ENCODE data around the gene PRSS48.

PRSS48 gene

DNA sequence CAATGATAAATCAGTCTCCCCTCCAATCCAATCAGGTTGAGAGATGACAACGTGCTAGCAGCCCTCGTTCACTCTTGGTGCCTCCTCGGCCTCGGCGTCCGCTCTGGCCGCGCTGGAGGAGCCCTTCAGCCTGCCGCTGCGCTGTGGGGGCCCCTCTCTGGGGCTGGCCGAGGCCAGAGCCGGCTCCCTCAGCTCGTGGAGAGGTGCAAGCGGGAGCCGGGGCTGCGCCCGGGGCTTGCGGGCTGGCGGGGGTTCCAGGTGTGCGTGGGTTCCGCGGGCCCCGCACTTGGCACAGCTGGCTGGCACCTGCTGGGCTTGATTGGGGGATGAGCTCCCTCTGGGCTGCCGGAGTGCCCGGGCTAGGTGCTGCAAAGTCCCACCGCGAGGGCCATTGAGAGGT lies 40.9 kb upstream of the PRSS48 start:
- Histone ChIP-seq H3K9ac (ENCODE audit: low read length) (no peak overlapping the region), H4K20me1 (ENCODE audit: insufficient read depth, low read length) (no peaks in the 10 kb centered on the region), H3K27me3 (replicated peaks; ENCODE audit: insufficient read depth, low read length) (no peaks in the 10 kb centered on the region), H3F3A (ENCODE audit: insufficient read depth, low read length) (no peaks in the 10 kb centered on the region), H2AFZ (ENCODE audit: low read length) (no peak overlapping the region), H3K4me2 (ENCODE audit: low read depth, low read length) (no peak overlapping the region), H3K4me3 (ENCODE audit: low read length) (no peak overlapping the region), H3K36me3 (replicated peaks; ENCODE audit: insufficient read depth, low read length) (no peaks in the 10 kb centered on the region), H3K9me2 (replicated peaks; ENCODE audit: insufficient read depth, low read length) (no peaks in the 10 kb centered on the region), H3K79me2 (ENCODE audit: low read length) (no peaks in the 10 kb centered on the region), H3K4me1 (ENCODE audit: low read length) (no peaks in the 10 kb centered on the region), H3K9me3 (replicated peaks; ENCODE audit: insufficient read depth, low read length) (no peaks in the 10 kb centered on the region), H3K27ac (ENCODE audit: low read length) (no peak overlapping the region)
- DNase-seq, result no peak
- TF ChIP-seq EZH2phosphoT487 (IDR thresholded peaks at IDR 0.05; ENCODE audit: low read length) (no peak), EZH2 (optimal IDR thresholded peaks at IDR 0.05; ENCODE audit: low read depth, low read length) (no peak)
- TF ChIP-seq, protein P1, sequence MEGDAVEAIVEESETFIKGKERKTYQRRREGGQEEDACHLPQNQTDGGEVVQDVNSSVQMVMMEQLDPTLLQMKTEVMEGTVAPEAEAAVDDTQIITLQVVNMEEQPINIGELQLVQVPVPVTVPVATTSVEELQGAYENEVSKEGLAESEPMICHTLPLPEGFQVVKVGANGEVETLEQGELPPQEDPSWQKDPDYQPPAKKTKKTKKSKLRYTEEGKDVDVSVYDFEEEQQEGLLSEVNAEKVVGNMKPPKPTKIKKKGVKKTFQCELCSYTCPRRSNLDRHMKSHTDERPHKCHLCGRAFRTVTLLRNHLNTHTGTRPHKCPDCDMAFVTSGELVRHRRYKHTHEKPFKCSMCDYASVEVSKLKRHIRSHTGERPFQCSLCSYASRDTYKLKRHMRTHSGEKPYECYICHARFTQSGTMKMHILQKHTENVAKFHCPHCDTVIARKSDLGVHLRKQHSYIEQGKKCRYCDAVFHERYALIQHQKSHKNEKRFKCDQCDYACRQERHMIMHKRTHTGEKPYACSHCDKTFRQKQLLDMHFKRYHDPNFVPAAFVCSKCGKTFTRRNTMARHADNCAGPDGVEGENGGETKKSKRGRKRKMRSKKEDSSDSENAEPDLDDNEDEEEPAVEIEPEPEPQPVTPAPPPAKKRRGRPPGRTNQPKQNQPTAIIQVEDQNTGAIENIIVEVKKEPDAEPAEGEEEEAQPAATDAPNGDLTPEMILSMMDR (IDR thresholded peaks at IDR 0.05; ENCODE audit: low read length), result no peak

DNA sequence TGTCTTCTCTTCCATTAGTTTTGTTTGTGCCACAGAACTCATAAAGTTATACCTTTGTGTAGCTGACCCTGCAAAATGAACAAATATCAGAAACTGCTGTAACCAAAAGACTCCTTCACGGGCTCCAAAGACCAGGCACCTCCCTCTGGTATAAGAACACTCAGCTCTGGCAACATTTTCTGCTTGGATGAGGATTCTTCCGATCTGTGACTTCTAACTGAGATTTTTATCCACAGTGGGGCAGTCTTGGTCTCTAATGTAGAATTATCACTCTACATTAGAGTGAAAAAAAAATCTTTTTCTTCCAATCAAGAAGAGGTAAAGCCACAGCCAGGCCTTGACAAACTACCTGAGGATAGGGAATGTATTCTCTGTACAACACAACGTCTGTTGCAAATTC lies 38.5 kb upstream of the PRSS48 start:
- no peaks in the 10 kb centered on the region for H3K9me3 ChIP-seq (replicated peaks; ENCODE audit: insufficient read depth, low read length)
- H3K36me3 ChIP-seq (replicated peaks; ENCODE audit: insufficient read depth, low read length), result no peaks in the 10 kb centered on the region
- TF ChIP-seq EZH2 (optimal IDR thresholded peaks at IDR 0.05; ENCODE audit: low read depth, low read length) (no peak), EZH2phosphoT487 (IDR thresholded peaks at IDR 0.05; ENCODE audit: low read length) (no peak)
- TF ChIP-seq, protein P1 (IDR thresholded peaks at IDR 0.05; ENCODE audit: low read length), result no peak
- no peaks in the 10 kb centered on the region for H3F3A ChIP-seq (ENCODE audit: insufficient read depth, low read length)
- no peak overlapping the region for H3K4me2 ChIP-seq (ENCODE audit: low read depth, low read length)
- no peaks in the 10 kb centered on the region for H3K4me1 ChIP-seq (ENCODE audit: low read length)
- no peak for DNase-seq
- H3K9me2 ChIP-seq (replicated peaks; ENCODE audit: insufficient read depth, low read length), result no peaks in the 10 kb centered on the region
- H3K79me2 ChIP-seq (ENCODE audit: low read length), result no peaks in the 10 kb centered on the region
- no peak overlapping the region for H3K4me3 ChIP-seq (ENCODE audit: low read length)
- no peak overlapping the region for H3K9ac ChIP-seq (ENCODE audit: low read length)
- H3K27me3 ChIP-seq (replicated peaks; ENCODE audit: insufficient read depth, low read length), result no peaks in the 10 kb centered on the region
- no peak overlapping the region for H2AFZ ChIP-seq (ENCODE audit: low read length)
- H3K27ac ChIP-seq (ENCODE audit: low read length), result no peak overlapping the region
- no peaks in the 10 kb centered on the region for H4K20me1 ChIP-seq (ENCODE audit: insufficient read depth, low read length)

DNA sequence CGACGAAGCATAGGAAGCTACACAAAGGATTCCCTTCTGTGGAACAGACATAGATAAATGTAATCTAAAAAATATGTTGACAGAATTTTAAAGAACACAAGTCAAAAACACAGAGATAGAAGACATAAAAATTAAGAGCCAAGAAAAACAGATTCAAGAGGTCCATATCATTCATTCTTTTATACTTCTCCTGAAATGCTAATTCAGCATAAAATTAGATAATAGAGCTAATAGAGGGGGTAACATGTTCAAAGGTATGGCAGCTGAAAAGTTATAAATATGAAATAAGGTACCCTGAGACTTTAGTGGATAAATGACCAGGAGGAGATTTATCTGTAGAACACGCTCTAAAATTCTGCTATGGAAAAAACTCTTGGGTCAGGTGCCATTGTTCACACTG lies 37.4 kb upstream of the PRSS48 start:
- Histone ChIP-seq H3K36me3 (replicated peaks; ENCODE audit: insufficient read depth, low read length) (no peaks in the 10 kb centered on the region), H3K4me3 (ENCODE audit: low read length) (no peak overlapping the region), H3K27ac (ENCODE audit: low read length) (no peak overlapping the region), H2AFZ (ENCODE audit: low read length) (no peak overlapping the region), H3K79me2 (ENCODE audit: low read length) (no peaks in the 10 kb centered on the region), H3K4me2 (ENCODE audit: low read depth, low read length) (no peak overlapping the region), H3K9me2 (replicated peaks; ENCODE audit: insufficient read depth, low read length) (no peaks in the 10 kb centered on the region), H4K20me1 (ENCODE audit: insufficient read depth, low read length) (no peaks in the 10 kb centered on the region), H3F3A (ENCODE audit: insufficient read depth, low read length) (no peaks in the 10 kb centered on the region), H3K9me3 (replicated peaks; ENCODE audit: insufficient read depth, low read length) (no peaks in the 10 kb centered on the region), H3K9ac (ENCODE audit: low read length) (no peak overlapping the region), H3K27me3 (replicated peaks; ENCODE audit: insufficient read depth, low read length) (no peaks in the 10 kb centered on the region), H3K4me1 (ENCODE audit: low read length) (no peaks in the 10 kb centered on the region)
- no peak for DNase-seq
- TF ChIP-seq, protein P1 (IDR thresholded peaks at IDR 0.05; ENCODE audit: low read length), result no peak
- TF ChIP-seq EZH2 (optimal IDR thresholded peaks at IDR 0.05; ENCODE audit: low read depth, low read length), result no peak
- TF ChIP-seq EZH2phosphoT487 (IDR thresholded peaks at IDR 0.05; ENCODE audit: low read length), result no peak

Data from MM.1S (cell line).